Adrenal gland (tissue), 12 donors: ENCODE measurements around the gene GDF11. TPM values are rescaled to one million over a fixed set of nuclear protein-coding genes. Genes with fewer than 3 reads are reported as not detected.

ENCODE experiments used
- DNase-seq, 7 donors: peaks; one replicate each; pipeline ENCODE4 v3.0.0-alpha.2; 2019 to 2020
- H3K27ac ChIP-seq, 5 donors: fragments of 200-600 bp; sonication (generic) in 4 of 5; 1 replicate in 3 of 5; 2 replicates in 2 of 5; pipeline versions ENCODE4 v1.5.1 to v1.8.0; 2016 to 2020; ENCODE audit warnings: mild to moderate bottlenecking in 1 of 5
- H3K27me3 ChIP-seq: fragments of 200-600 bp; 2 replicates; pipeline ENCODE4 v1.8.0; 2021
- H3K36me3 ChIP-seq, 2 donors: fragments of 200-600 bp; replicated peaks in 1 of 2; 1 replicate in 1 of 2; 2 replicates in 1 of 2; pipeline versions ENCODE4 v1.5.1 to v1.8.0; 2018 to 2022
- H3K4me1 ChIP-seq, 2 donors: fragments of 200-600 bp; replicated peaks in 1 of 2; 1 replicate in 1 of 2; 2 replicates in 1 of 2; pipeline versions ENCODE4 v1.5.1 to v1.8.0; 2018 to 2021
- H3K4me3 ChIP-seq, 4 donors: fragments of 200-600 bp; sonication (generic) in 3 of 4; one replicate each; pipeline ENCODE4 v1.5.1; 2016 to 2018
- H3K9me3 ChIP-seq, 3 donors: fragments of 200-600 bp; sonication (generic) in 1 of 3; replicated peaks in 1 of 3; 1 replicate in 2 of 3; 2 replicates in 1 of 3; pipeline versions ENCODE4 v1.5.1 to v1.8.0; 2016 to 2021
- CTCF ChIP-seq, 6 experiments: fragments of 450-650 bp in 4 of 6; fragments of 200-600 bp in 2 of 6; sonication (generic) in 1 of 6; IDR thresholded peaks; 1 replicate in 5 of 6; 2 replicates in 1 of 6; pipeline versions ENCODE4 v1.5.1 to v1.8.0; 2016 to 2021; ENCODE audit warnings: antibody characterized with exemption in 6 of 6, mild to moderate bottlenecking in 2 of 6, moderate library complexity in 1 of 6
- POLR2A ChIP-seq, 2 donors: fragments of 450-650 bp; IDR thresholded peaks; one replicate each; pipeline ENCODE4 v1.6.1; 2017; ENCODE audit warnings: antibody characterized with exemption in 2 of 2, mild to moderate bottlenecking in 2 of 2, moderate library complexity in 1 of 2
- WGBS, 4 donors: extraction: QIAGEN DNeasy Blood & Tissue Kit in 2 of 4; methylation state at CpG; one replicate each; pipeline versions ENCODE4 v1.1.5 to v1.1.7; 2013 to 2017; 5-methylcytosine and 5-hydroxymethylcytosine counted together
- intact Hi-C, 2 donors: fragments of 100-400 bp; cut with DNase I; formaldehyde crosslinking; loops; one replicate each; pipeline versions ENCODE4 v1.14.1 to v1.15.0; 2022 to 2023
- polyA plus RNA-seq, 3 donors: library from polyadenylated mRNA; stranded (reverse); fragments of 200-250 nt in 2 of 3; fragments of 350-450 nt in 1 of 3; fragmentation: Illumina TruSeq in 1 of 3; extraction: RNeasy Lipid Tissue Mini Kit (QIAGEN cat#74804) in 1 of 3; gene quantifications; one replicate each; pipeline ENCODE4 v1.2.3, GENCODE V29; 2013 to 2014
- small RNA-seq, 2 donors: library from RNA; depleted of rRNA; stranded (forward); fragments of <200 nt; gene quantifications; one replicate each; pipeline ENCODE3, GENCODE V24; 2016
- total RNA-seq, 9 donors: library from RNA; depleted of rRNA in 4 of 9; stranded (reverse); fragments of >200 nt in 4 of 9; fragments of 120-200 nt in 1 of 9; fragmentation: NEBNext Ultra II Directional in 1 of 9; extraction: Animal tissue kit (Norgen Biotek cat#: 25700) in 1 of 9; gene quantifications; one replicate each; pipeline versions ENCODE4 v1.1.0 to v1.2.4, GENCODE V29; 2013 to 2023
- donor health status: healthy with polysubstance abuse.
- donor health status: Bipolar disorder and iron deficiency.
- donor health status: DM: yes; HTN: yes; CAD: no.
- donor health status: DM: no; HTN: no; CAD: no.
- donor health status: DM: no; HTN: no; CAD: no.
- donor health status: DM: yes; HTN: yes; CAD: no.

Gene GDF11
- total and polyA plus RNA-seq, 12 donors = 2.4 to 8.3 (median 5.8) TPM

GRCh38 chr12:55789893-55790292, 47.0 kb downstream of the GDF11 start:
- Histone ChIP-seq H3K36me3 (peaks cover 0 to 80% of the 10 kb centered on the region in 2 donors), H3K27me3 (no peaks in the 10 kb centered on the region), H3K27ac (no peak overlapping the region), H3K4me3 (no peak overlapping the region), H3K4me1 (no peaks in the 10 kb centered on the region), H3K9me3 (no peaks in the 10 kb centered on the region)
- TF ChIP-seq POLR2A (IDR thresholded peaks at IDR 0.05) = no peak
- no peak for TF ChIP-seq CTCF (IDR thresholded peaks at IDR 0.05)
- intact Hi-C loops = no loop called here
- no peak for DNase-seq
- WGBS, 4 donors = 90 to 96% (median 93%) methylated on average over 4 of the region's 4 CpGs

- no peak for TF ChIP-seq POLR2A (IDR thresholded peaks at IDR 0.05)
- TF ChIP-seq CTCF (IDR thresholded peaks at IDR 0.05) = no peak
- H3K4me1 ChIP-seq = no peaks in the 10 kb centered on the region
- intact Hi-C loops = loop anchor here in 1 of 2 donors (5.0 kb wide), 1 partner anchor 54 kb away; the partner anchor contains the start of gene GDF11
- H3K36me3 ChIP-seq = peaks cover 0 to 75% of the 10 kb centered on the region in 2 donors
- DNase-seq = no peak
- H3K9me3 ChIP-seq = no peaks in the 10 kb centered on the region
- H3K4me3 ChIP-seq = no peak overlapping the region
- no peaks in the 10 kb centered on the region for H3K27me3 ChIP-seq
- no peak overlapping the region for H3K27ac ChIP-seq
Measured at GRCh38 chr12:55795950-55796349, 53.0 kb downstream of the GDF11 start.

GRCh38 chr12:55797068-55797467, 54.1 kb downstream of the GDF11 start:
- intact Hi-C loops = loop anchor here in 1 of 2 donors (5.0 kb wide), 1 partner anchor 55 kb away; the partner anchor contains the start of gene GDF11
- Histone ChIP-seq H3K27ac (no peak overlapping the region), H3K4me3 (no peak overlapping the region), H3K9me3 (no peaks in the 10 kb centered on the region), H3K27me3 (no peaks in the 10 kb centered on the region), H3K36me3 (peaks cover 0 to 80% of the 10 kb centered on the region in 2 donors), H3K4me1 (no peaks in the 10 kb centered on the region)
- 41 to 56% (median 45%) methylated on average over 5 of the region's 5 CpGs for WGBS, 4 donors
- peak in 3 of 7 donors; percentile 35 to 42 (median 36) for DNase-seq
- TF ChIP-seq CTCF (IDR thresholded peaks at IDR 0.05) = peak in 5 of 6 experiments; percentile 31 to 57 (median 51)
- TF ChIP-seq POLR2A (IDR thresholded peaks at IDR 0.05) = no peak

- no peak for TF ChIP-seq CTCF (IDR thresholded peaks at IDR 0.05)
- no peak for TF ChIP-seq POLR2A (IDR thresholded peaks at IDR 0.05)
- 81 to 87% (median 83%) methylated on average over 4 of the region's 4 CpGs for WGBS, 4 donors
- no peaks in the 10 kb centered on the region for H3K9me3 ChIP-seq
- intact Hi-C loops = loop anchor here in 1 of 2 donors (5.0 kb wide), 1 partner anchor 55 kb away; the partner anchor contains the start of gene GDF11
- H3K36me3 ChIP-seq = peaks cover 0 to 75% of the 10 kb centered on the region in 2 donors
- no peaks in the 10 kb centered on the region for H3K4me1 ChIP-seq
- no peak for DNase-seq
- H3K27ac ChIP-seq = no peak overlapping the region
- no peak overlapping the region for H3K4me3 ChIP-seq
- no peaks in the 10 kb centered on the region for H3K27me3 ChIP-seq
Measured at GRCh38 chr12:55797550-55797949, 54.6 kb downstream of the GDF11 start.

Small RNAs within 50 kb of the gene (small RNA-seq; reads per million reads assigned to genes)
- 0 reads per million in 2 donors for gene AC009779.1
- gene RF00017 = 0 reads per million in 2 donors

Other genes starting within 250 kb of the GDF11 start
- not detected for gene OR6C4, start 193.5 kb upstream of the GDF11 start, total RNA-seq
- gene OR6C4, start 193.5 kb upstream of the GDF11 start, polyA plus RNA-seq = not detected
- not detected for gene OR2AP1, start 170.7 kb upstream of the GDF11 start, total RNA-seq
- not detected for gene OR2AP1, start 170.7 kb upstream of the GDF11 start, polyA plus RNA-seq
- not detected for gene OR10P1, start 106.2 kb upstream of the GDF11 start, total RNA-seq
- gene OR10P1, start 106.2 kb upstream of the GDF11 start, polyA plus RNA-seq = not detected
- 10 to 100 TPM in 6 of 9 donors, 1 to 10 TPM in 3; 5.7 to 41.3 (median 14.6) TPM for gene ITGA7, start 35.2 kb upstream of the GDF11 start, total RNA-seq
- 10 to 100 TPM in 2 of 3 donors, 1 to 10 TPM in 1; 9.3 to 77.1 (median 53.6) TPM for gene ITGA7, start 35.2 kb upstream of the GDF11 start, polyA plus RNA-seq
- 100 to 1,000 TPM; 180 to 304 (median 220) TPM for gene BLOC1S1, start 27.1 kb upstream of the GDF11 start, total RNA-seq
- 1,000 to 10,000 TPM in 1 of 3 donors, 100 to 1,000 TPM in 2; 188 to 1,005 (median 657) TPM for gene BLOC1S1, start 27.1 kb upstream of the GDF11 start, polyA plus RNA-seq
- gene RDH5, start 22.7 kb upstream of the GDF11 start, total RNA-seq = 10 to 100 TPM in 1 of 9 donors, 1 to 10 TPM in 8; 1.9 to 25.7 (median 4.5) TPM
- gene RDH5, start 22.7 kb upstream of the GDF11 start, polyA plus RNA-seq = 10 to 100 TPM in 2 of 3 donors, 1 to 10 TPM in 1; 2.7 to 41.4 (median 32.7) TPM
- gene CD63, start 14.1 kb upstream of the GDF11 start, total RNA-seq = 1,000 to 10,000 TPM in 7 of 9 donors, 100 to 1,000 TPM in 2; 796 to 1,954 (median 1,283) TPM
- 1,000 to 10,000 TPM; 1,798 to 2,350 (median 1,843) TPM for gene CD63, start 14.1 kb upstream of the GDF11 start, polyA plus RNA-seq
- gene SARNP, start 74.6 kb downstream of the GDF11 start, total RNA-seq = 100 to 1,000 TPM in 1 of 9 donors, 10 to 100 TPM in 8; 23.2 to 148 (median 56.0) TPM
- gene SARNP, start 74.6 kb downstream of the GDF11 start, polyA plus RNA-seq = 100 to 1,000 TPM; 113 to 131 (median 117) TPM
- gene ORMDL2, start 74.9 kb downstream of the GDF11 start, total RNA-seq = 10 to 100 TPM; 11.7 to 74.7 (median 26.3) TPM
- gene ORMDL2, start 74.9 kb downstream of the GDF11 start, polyA plus RNA-seq = 10 to 100 TPM; 45.4 to 97.7 (median 68.6) TPM
- gene DNAJC14, start 86.5 kb downstream of the GDF11 start, total RNA-seq = 10 to 100 TPM; 26.3 to 50.0 (median 32.3) TPM
- gene DNAJC14, start 86.5 kb downstream of the GDF11 start, polyA plus RNA-seq = 10 to 100 TPM in 2 of 3 donors, 1 to 10 TPM in 1; 9.9 to 31.2 (median 12.4) TPM
- 10 to 100 TPM in 3 of 9 donors, 1 to 10 TPM in 5, under 1 TPM in 1; 0.89 to 17.3 (median 7.0) TPM for gene MMP19, start 99.8 kb downstream of the GDF11 start, total RNA-seq
- gene MMP19, start 99.8 kb downstream of the GDF11 start, polyA plus RNA-seq = 10 to 100 TPM in 2 of 3 donors, 1 to 10 TPM in 1; 8.0 to 15.8 (median 15.3) TPM
- 10 to 100 TPM; 32.1 to 60.9 (median 37.8) TPM for gene PYM1, start 184.8 kb downstream of the GDF11 start, total RNA-seq
- 10 to 100 TPM; 48.3 to 59.1 (median 49.0) TPM for gene PYM1, start 184.8 kb downstream of the GDF11 start, polyA plus RNA-seq
- 100 to 1,000 TPM in 1 of 9 donors, 10 to 100 TPM in 8; 16.0 to 116 (median 31.9) TPM for gene DGKA, start 188.0 kb downstream of the GDF11 start, total RNA-seq
- 10 to 100 TPM; 21.1 to 99.8 (median 66.2) TPM for gene DGKA, start 188.0 kb downstream of the GDF11 start, polyA plus RNA-seq
- 1 to 10 TPM in 5 of 9 donors, under 1 TPM in 3, not detected in 1; 0.35 to 3.8 (median 1.3) TPM for gene PMEL, start 222.9 kb downstream of the GDF11 start, total RNA-seq
- 1 to 10 TPM in 2 of 3 donors, under 1 TPM in 1; 0.77 to 1.5 (median 1.0) TPM for gene PMEL, start 222.9 kb downstream of the GDF11 start, polyA plus RNA-seq
- gene CDK2, start 223.7 kb downstream of the GDF11 start, total RNA-seq = 10 to 100 TPM in 8 of 9 donors, 1 to 10 TPM in 1; 6.3 to 30.6 (median 18.7) TPM
- 10 to 100 TPM in 1 of 3 donors, 1 to 10 TPM in 2; 6.0 to 16.5 (median 9.2) TPM for gene CDK2, start 223.7 kb downstream of the GDF11 start, polyA plus RNA-seq
- gene RAB5B, start 231.0 kb downstream of the GDF11 start, total RNA-seq = 100 to 1,000 TPM in 5 of 9 donors, 10 to 100 TPM in 4; 77.6 to 134 (median 112) TPM
- gene RAB5B, start 231.0 kb downstream of the GDF11 start, polyA plus RNA-seq = 100 to 1,000 TPM in 1 of 3 donors, 10 to 100 TPM in 2; 34.4 to 137 (median 43.6) TPM